GM18951 (cell line): Measurements from ENCODE around the gene TVP23C.
"Not testable (repeated sequence)": the region's sequence is repeated elsewhere in the genome, so short reads cannot be mapped to it uniquely, and the experiment has no call there.

Experiments
- POLR2A ChIP-seq: IDR thresholded peaks from 4 replicates; pipeline ENCODE4 v1.6.1; 2011; ENCODE audit warnings: mild to moderate bottlenecking; ENCODE audit not compliant: insufficient read length, insufficient read depth; ENCODE audit errors: extremely low read depth
- in situ Hi-C: fragments of 300-500 bp; cut with MboI; formaldehyde crosslinking; loops from one replicate; pipeline ENCODE4 v1.12.0; 2022; ENCODE audit warnings: low sequenced_read_pairs, mixed read lengths, inconsistent platforms; ENCODE audit not compliant: unreplicated experiment

TVP23C gene

GRCh38 chr17:15540371-15541219 is 22.7 kb downstream of the TVP23C start:
- in situ Hi-C loops, result not testable (repeated sequence)

DNA sequence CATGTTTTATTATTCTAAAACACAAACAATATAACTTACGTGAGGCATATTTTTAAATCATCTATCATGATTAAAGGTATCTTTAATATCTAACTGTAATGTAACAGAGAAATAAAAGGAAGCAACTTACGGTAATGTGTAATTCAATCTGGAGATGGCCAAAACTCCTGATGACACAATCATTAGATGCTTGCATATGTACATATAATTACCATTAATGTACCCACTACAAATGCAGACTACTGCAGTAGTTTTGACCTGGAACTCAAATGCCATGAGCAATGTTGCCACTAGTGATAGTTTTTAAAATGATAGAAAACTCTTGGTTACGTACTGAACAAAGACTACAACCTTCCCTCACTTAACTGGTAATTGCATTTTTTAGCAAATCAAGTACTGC is 30.2 kb downstream of the TVP23C start:
- in situ Hi-C loops, result not testable (repeated sequence)

- in situ Hi-C loops, result not testable (repeated sequence)
Observed at GRCh38 chr17:15526292-15527218, 36.7 kb downstream of the TVP23C start.

- in situ Hi-C loops, result not testable (repeated sequence)
Observed at GRCh38 chr17:15524990-15525985, 38.0 kb downstream of the TVP23C start.

DNA sequence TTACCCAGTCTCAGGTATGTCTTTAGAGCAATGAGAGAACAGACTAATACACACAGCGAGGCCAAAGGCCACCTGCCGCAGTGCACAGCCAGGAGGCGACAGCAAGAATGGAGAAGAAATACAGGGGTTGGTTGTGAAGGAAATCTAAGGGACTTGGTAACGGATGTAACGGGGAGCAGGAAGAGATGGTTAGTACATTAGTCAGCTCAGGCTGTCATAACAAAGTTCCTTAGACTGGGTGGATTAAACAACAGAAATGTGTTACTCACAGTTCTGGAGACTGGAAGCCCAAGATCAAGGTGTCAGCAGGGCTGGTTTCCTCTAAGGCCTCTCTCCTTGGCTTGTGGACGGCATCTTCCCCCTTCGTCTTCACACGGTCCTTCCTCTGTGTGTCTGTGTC is 47.1 kb downstream of the TVP23C start:
- TF ChIP-seq POLR2A, result no peak
- in situ Hi-C loops, result no loop called here

DNA sequence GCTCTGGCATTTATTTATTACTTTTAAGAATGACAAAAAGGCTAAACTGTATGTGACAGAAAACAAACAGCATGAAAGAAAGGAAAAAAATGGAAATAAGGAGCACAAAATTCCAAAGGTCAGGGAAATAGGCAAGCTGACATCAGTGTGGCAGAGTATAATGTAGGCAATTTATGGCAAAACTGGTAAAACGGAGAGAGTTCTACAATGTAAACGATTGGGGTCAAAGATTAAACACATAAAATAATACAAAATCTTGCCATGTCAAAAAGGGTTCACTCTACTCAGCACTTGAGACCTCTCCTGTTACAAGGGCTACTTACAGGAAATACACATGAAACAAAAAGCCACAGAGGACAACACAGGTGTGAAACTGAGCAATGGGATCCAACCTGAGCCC is 48.8 kb downstream of the TVP23C start:
- no peak for TF ChIP-seq POLR2A
- in situ Hi-C loops, result no loop called here

DNA sequence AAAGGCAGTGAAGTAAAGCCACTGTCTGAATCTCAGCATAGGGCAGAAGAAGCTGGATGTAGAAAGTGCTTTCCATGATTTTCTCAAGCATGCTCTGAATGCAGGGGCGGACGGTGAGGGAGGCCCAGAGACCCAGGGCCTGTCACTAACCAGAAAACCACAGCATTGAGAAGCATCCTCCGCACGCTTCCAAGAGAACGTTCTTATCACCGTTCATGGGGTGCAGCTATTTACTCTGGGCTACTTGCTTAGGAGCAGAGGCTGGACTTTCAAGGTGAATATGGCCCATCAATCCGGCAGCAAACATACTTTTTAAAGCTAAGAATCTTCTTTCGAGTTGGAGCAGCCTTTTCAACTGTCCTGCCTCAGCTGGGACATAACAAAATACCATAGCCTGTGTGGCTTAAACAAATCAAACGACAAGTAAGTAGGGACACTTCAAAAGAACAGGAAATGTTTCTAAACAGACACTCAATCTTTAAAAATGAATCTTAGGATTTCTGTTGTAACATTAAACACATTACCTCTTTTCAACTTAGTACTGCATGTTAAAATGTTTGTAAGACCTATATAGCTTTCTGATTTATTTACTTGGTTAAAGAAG is 49.3 kb downstream of the TVP23C start:
- in situ Hi-C loops, result no loop called here
- TF ChIP-seq POLR2A, result no peak

GRCh38 chr17:15513058-15513791 is 50.1 kb downstream of the TVP23C start:
- no peak for TF ChIP-seq POLR2A
- in situ Hi-C loops, result no loop called here

- in situ Hi-C loops, result no loop called here
- no peak for TF ChIP-seq POLR2A
Observed at GRCh38 chr17:15512071-15512709, 51.1 kb downstream of the TVP23C start.

- no peak for TF ChIP-seq POLR2A
- in situ Hi-C loops, result no loop called here
Observed at GRCh38 chr17:15511142-15511541, 52.1 kb downstream of the TVP23C start.

DNA sequence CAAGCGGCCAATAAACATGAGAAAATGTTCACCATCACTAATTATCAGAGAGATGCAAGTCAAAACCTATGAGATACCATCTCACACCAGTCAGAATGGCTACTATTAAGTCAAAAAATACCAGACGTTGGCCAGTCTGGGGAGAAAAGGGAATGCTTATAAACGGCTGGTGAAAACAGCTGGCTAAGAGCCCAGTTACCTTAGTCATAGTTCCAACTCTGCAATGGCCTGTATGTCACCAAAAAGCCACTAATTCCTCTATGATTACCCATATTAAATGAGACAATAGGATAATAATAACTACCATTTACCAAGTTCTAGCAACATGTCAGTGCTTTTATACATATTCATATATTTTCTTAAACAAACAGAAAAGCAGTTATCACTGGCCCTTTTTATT is 52.9 kb downstream of the TVP23C start:
- no peak for TF ChIP-seq POLR2A
- in situ Hi-C loops, result no loop called here

DNA sequence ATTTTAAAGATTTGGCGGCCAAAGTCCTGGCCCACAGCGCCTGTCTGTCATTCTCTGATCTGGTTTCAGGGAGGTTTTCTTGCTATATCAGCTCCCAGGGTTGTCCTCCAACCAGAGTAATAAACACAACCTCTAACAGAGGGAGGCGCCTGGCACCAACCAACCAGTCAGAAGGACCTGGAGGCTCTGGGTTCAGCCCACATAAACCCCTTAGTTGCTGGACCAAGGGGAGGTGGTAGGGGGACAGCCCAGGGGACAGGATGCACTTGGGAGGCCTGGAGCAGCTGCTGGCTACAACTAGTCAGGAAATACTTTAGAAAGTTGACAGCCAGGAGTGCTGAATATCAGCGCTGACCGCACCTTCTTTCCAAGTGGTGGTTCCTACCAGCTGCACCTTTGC is 54.2 kb downstream of the TVP23C start:
- in situ Hi-C loops, result loop anchor here (10.0 kb wide), 1 partner anchor 244 kb away; the partner anchor contains the start of gene PMP22
- no peak for TF ChIP-seq POLR2A
